GM12872 (cell line): ENCODE data around the gene UCK2.

Experiments
- CTCF ChIP-seq: IDR thresholded peaks from 3 replicates; pipeline ENCODE4 v1.5.1; 2011; ENCODE audit warnings: low read depth, mild to moderate bottlenecking, low read length, moderate library complexity; ENCODE audit not compliant: insufficient read depth

UCK2 gene

GRCh38 chr1:165816157-165816556 is 11.3 kb upstream of the UCK2 start:
- no peak for TF ChIP-seq CTCF

- TF ChIP-seq CTCF, result no peak
Observed at GRCh38 chr1:165816826-165817497, 10.5 kb upstream of the UCK2 start.

GRCh38 chr1:165823552-165824268 is 3.7 kb upstream of the UCK2 start:
- TF ChIP-seq CTCF, result no peak

- no peak for TF ChIP-seq CTCF
Observed at GRCh38 chr1:165824269-165824643, 3.2 kb upstream of the UCK2 start.

- TF ChIP-seq CTCF, result no peak
Observed at GRCh38 chr1:165826565-165827267, 698 bp upstream of the UCK2 start.

GRCh38 chr1:165828103-165828668 is 772 bp downstream of the UCK2 start:
- no peak for TF ChIP-seq CTCF

GRCh38 chr1:165828669-165829329 is 1.4 kb downstream of the UCK2 start:
- no peak for TF ChIP-seq CTCF
